SK-N-DZ (cell line): ENCODE results near the gene DDO.

Experiments
- DNase-seq: peaks from one replicate; pipeline ENCODE4 v3.0.0-alpha.2; 2015; ENCODE audit warnings: low spot score

The DDO gene

GRCh38 chr6:110348961-110349690, 66.2 kb downstream of the DDO start:
- no peak for DNase-seq

GRCh38 chr6:110345025-110345424, 70.3 kb downstream of the DDO start:
- no peak for DNase-seq

- no peak for DNase-seq
Observed at GRCh38 chr6:110342759-110343158, 72.6 kb downstream of the DDO start.
